Activated CD8-positive, alpha-beta memory T cell treated with anti-CD3 and anti-CD28 coated beads, Interleukin-2, amount 50 U/mL, for 24 hours (primary cell): ENCODE results near the gene ODF2.

Experiments used
- DNase-seq: peaks from one replicate; pipeline ENCODE4 v3.0.0-alpha.2; 2020; ENCODE audit errors: extremely low read depth

The ODF2 gene

GRCh38 chr9:128528445-128529160 lies 72.8 kb downstream of the ODF2 start:
- DNase-seq, result no peak

DNA sequence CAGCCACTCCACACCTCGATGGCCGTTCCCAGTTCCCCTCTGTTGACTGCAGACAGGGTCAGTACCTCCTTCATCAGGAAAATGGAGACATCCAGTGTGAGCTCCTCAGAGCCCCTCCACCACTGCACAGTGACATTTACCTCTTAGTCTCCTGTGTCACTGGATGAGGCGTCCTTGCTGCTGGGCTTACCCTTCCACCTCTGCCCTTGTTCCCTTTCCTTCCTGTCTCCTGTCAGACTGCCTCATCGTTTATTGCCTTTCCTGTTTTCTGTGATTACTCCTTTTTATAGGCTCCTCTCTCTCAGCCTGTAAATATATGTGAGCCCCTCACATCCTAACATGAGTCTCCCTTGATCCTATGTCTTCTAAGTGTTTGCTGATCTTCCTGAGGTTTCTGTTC lies 73.4 kb downstream of the ODF2 start:
- DNase-seq, result no peak

DNA sequence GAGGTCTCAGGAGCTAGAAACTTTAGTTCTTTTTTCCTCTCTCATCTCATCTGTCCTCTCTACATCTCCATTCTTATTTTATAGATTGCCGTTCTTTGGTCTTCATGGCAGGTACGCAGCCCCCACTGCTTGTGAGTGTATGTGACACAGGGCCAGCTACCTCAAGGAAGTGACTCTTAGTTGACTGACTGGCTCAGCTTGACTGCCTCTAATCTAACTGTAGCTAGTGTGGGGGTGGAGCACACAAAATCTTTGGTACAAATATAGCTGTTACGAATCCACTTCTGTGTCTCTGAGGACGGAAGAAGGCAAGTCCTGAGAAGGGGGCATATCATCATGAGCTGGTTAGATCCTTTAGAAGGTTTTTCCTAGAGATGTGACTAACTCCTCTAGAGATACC lies 76.8 kb downstream of the ODF2 start:
- DNase-seq, result no peak

DNA sequence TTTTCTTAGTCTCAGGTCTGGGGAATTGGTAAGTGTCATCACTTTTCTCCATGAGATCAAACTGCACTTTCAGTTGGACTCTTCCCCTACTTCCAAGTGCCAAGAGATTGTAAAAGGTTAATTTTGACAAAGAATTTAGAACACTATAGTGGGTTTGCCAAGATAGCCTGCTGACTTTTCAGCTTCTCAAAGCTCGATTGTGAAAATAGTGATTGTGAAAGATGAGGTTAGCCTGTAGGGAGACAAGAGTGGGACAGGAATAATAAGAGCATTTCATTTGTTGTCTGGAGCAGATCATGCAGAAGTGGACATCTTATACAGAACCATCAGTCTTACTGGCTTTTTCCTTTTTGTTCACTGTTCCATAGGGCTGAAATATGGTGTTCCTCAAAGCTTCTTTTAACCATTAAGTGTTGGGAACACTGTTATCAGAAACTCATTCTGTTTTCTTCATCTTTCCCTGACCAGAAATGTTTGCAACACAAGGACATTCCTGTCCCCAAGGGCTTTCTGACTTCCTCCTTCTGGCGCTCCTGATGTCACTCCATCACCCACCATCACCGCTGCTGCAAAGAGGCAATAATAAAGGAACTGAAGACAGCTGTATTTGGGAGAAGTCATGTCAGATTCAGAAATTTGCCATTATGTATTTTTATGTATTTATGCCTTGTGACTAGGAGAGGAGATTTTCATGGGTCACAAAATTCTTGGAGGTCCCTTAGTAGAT lies 85.0 kb downstream of the ODF2 start:
- DNase-seq, result no peak

DNA sequence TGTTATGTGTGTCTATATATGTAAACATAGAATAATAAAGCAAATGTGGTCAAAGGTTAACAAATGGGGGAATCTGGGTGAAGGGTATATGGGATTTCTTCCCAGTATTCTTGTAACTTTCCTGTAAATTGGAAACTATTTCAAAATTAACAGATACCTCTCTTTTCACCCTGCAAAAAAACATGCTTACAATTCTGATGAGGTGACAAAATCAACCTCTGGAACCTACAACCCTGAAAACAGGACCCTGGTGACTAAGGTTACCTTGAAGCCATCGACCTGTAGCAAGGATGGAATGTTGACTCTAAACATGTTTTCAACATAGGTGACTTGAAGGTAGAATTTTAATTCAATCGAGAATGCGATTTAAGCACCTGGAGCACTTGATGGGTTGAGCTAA lies 90.7 kb downstream of the ODF2 start:
- no peak for DNase-seq

DNA sequence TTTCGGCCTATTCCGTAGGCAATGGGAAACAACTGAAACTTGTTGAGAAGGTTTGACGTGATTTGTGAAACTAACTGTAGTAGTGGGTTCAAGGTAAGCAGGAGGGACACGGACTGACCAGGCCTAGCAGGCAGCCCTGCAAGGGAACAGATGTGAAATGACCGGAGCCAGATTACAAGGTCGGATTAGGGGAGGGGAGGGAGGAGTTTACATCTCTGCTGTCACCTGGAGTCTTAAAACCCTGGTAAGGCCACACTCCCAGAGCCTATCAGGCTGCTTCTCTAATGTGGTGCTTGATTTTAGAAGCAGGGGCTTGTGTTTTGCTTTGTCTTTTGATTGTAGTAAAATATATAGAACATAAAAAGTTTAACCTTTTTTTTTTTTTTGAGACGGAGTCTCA lies 93.1 kb downstream of the ODF2 start:
- DNase-seq, result no peak

- no peak for DNase-seq
These were observed 94.4 kb downstream of the ODF2 start for GRCh38 chr9:128550226-128550625.
